HuH-7 (cell line): ENCODE measurements around the gene C12orf50.
"Not testable (repeated sequence)": the region's sequence is repeated elsewhere in the genome, so short reads cannot be mapped to it uniquely, and the experiment has no call there.

Experiments
- DNase-seq: peaks from one replicate; pipeline ENCODE4 v3.0.0; 2011; ENCODE audit warnings: low spot score

Gene C12orf50

GRCh38 chr12:87988534-87988933, 40.7 kb downstream of the C12orf50 start:
- DNase-seq = no peak

- no peak for DNase-seq
Measured at GRCh38 chr12:87985069-87985675, 44.0 kb downstream of the C12orf50 start.

GRCh38 chr12:87982208-87982607, 47.0 kb downstream of the C12orf50 start:
- no peak for DNase-seq

- DNase-seq = no peak
Measured at GRCh38 chr12:87981495-87981894, 47.7 kb downstream of the C12orf50 start.

- DNase-seq = no peak
Measured at GRCh38 chr12:87975879-87976278, 53.3 kb downstream of the C12orf50 start.

GRCh38 chr12:87967871-87968270, 61.3 kb downstream of the C12orf50 start:
- DNase-seq = no peak

- no peak for DNase-seq
Measured at GRCh38 chr12:87960566-87960965, 68.6 kb downstream of the C12orf50 start.

- DNase-seq = not testable (repeated sequence)
Measured at GRCh38 chr12:87954028-87954427, 75.2 kb downstream of the C12orf50 start.

- peak; percentile 26 for DNase-seq
Measured at GRCh38 chr12:87953256-87953860, 75.8 kb downstream of the C12orf50 start.

- no peak for DNase-seq
Measured at GRCh38 chr12:87952850-87953249, 76.4 kb downstream of the C12orf50 start.

- DNase-seq = no peak
Measured at GRCh38 chr12:87952223-87952622, 77.0 kb downstream of the C12orf50 start.

GRCh38 chr12:87943762-87944161, 85.4 kb downstream of the C12orf50 start:
- DNase-seq = no peak

- no peak for DNase-seq
Measured at GRCh38 chr12:87943023-87943422, 86.2 kb downstream of the C12orf50 start.

- no peak for DNase-seq
Measured at GRCh38 chr12:87939182-87939581, 90.0 kb downstream of the C12orf50 start.

GRCh38 chr12:87935216-87935615, 94.0 kb downstream of the C12orf50 start:
- no peak for DNase-seq

- no peak for DNase-seq
Measured at GRCh38 chr12:87933991-87934390, 95.2 kb downstream of the C12orf50 start.

GRCh38 chr12:87931812-87932211, 97.4 kb downstream of the C12orf50 start:
- no peak for DNase-seq

- DNase-seq = no peak
Measured at GRCh38 chr12:87930627-87931026, 98.6 kb downstream of the C12orf50 start.
